Activated CD8-positive, alpha-beta memory T cell treated with anti-CD3 and anti-CD28 coated beads, Interleukin-2, amount 50 U/mL, for 24 hours (primary cell): ENCODE results near the gene ZBTB2.
A peak's percentile ranks its signal among the peaks of the same experiment; 100 is the strongest.
"Not testable (repeated sequence)": the region's sequence is repeated elsewhere in the genome, so short reads cannot be mapped to it uniquely, and the experiment has no call there.

Experiments
- DNase-seq: peaks from one replicate; pipeline ENCODE4 v3.0.0-alpha.2; 2020; ENCODE audit errors: extremely low read depth

The ZBTB2 gene

DNA sequence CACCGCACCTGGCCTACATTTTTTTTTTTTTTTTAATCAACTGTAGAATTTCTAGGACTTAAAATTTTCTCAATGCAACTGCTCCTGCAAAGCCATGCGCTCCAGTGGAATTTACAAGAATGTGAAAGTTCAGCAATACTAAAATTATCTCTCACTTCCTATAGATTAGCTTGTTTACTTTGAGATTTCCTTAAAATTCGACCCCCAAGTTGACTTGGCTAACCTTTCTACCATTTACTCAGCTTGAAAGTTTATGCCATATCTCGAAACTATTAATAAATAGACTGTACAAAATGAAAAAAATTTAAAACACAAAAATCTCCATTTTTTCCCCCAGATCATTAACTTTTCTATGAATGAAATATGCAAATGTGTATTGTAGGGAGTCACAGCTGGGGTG lies 64.3 kb downstream of the ZBTB2 start:
- no peak for DNase-seq

DNA sequence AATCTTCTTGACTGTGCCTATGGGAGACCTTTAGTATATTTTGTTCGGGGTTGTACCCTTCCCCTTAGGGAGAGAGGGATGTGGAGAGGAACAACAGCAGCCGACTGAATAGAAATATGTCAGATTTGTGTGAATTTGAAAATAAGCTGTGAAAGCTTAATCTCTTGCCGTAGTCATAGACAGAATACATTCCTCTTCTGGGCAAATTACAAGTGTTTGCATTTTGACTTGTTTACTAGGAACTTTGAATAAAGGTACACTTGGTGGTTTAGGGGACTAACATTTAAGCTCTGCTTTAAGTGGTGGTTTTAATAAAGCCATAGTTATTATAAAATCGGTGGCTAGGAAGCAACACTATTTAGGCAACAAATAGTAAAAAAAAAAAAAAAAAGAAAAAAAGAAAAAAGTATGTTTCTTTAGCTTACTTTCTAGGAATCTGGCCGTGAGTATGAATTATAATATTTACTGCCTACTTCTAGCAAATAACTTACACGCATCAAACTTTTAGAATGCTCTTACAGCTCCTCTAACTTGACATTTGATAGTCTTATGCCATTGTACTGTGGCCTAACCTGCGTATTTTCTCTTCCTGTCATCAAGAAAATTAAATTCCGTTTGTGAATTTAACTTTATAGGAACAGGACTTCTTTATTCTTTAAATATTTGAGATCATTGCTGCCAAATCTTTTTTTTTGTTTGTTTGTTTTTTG lies 65.1 kb downstream of the ZBTB2 start:
- DNase-seq, result no peak

DNA sequence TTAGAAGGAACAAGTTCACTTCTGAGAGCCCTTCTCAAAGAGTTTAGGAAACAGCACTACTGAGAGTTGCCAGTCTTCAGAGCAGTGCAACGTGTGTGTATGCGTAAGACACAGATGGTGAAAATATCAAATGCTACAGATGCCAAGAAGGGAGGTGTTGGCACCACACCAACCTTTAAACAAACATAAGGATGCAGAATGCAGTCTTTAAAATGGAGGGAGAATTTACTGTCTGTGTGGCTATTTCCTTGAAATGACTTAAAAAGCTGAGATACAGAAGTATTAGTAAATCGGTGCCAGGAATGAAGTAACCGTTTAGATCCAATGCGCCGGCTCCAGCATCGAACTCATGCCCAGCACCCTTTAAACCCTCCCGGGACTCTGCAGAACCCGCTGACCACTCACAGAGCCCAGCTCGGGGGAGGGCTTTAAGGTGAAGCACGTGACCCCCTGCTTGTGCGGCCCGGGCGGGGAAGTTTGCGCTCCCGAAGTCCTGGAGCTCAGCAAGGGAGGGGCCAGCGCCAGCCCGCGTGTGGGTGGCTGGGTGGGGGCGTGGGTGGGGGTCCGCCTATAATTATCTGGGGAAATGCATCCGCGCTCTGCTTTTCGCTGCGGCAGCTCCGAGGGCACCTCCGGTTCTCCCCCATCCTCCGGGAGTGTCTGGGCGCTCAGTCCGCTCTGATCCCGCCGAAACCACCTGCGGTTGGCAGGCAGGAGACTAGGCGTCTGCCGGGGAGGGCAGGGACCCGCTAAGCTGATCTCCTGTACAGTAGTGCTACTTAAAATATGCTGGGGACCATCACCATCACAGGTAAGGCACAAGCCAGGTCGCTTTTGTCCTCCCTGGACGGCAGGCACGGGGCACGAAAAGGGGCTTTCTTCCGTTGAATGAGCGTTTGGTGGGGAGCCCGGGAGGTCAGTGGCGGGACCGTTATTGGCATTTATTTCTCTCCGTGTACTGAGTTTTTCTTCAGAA lies 66.0 kb downstream of the ZBTB2 start:
- DNase-seq, result no peak

DNA sequence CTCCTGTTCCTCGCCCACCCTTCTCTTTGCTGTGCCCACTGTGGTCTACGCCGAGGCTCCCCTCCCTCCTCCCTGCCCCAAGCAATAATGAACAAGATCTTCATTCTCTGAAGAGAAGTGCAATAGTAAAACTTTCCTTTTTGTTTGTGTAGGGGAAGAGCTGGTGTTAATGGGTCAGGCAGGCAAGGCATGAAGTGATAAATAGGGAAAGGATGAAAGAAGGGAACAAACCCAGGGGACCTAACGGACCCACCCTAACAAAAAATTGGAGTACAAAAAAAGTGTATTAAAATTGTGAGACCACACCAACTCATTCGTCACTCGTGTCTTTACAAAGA lies 66.9 kb downstream of the ZBTB2 start:
- DNase-seq, result no peak

DNA sequence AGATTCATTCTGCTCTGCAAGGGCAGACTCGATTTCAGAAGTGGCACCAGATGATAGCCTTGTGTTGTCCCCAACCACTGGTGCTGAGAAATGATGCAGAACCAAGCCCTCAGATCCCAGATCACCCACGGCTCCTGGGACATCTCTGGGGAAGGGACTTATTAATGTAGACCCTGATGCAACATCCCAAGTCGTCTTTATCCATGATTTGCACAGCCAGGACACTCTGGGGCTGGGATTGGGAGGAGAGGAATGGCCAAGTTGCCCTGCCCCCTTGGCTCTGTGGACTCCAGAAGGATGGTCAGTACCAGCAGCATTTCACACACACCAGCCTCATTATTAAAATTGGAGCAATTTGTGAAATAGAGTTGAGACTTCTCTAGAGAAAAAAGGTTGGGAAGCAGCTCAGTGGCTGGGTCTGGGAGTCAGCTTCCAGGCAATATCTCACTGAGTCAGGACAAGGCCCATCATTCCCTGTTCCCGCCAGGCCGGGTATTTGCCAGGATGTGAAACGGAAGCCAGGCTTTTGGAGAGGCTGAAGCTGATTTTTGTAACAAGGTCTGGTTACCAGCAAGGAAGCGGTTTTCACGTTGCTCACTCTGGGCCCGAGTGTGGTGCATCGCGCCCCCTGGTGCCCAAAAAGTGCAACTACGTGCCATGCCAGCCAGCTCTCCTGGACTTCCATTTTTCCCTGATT lies 67.4 kb downstream of the ZBTB2 start:
- DNase-seq, result peak; percentile 26

DNA sequence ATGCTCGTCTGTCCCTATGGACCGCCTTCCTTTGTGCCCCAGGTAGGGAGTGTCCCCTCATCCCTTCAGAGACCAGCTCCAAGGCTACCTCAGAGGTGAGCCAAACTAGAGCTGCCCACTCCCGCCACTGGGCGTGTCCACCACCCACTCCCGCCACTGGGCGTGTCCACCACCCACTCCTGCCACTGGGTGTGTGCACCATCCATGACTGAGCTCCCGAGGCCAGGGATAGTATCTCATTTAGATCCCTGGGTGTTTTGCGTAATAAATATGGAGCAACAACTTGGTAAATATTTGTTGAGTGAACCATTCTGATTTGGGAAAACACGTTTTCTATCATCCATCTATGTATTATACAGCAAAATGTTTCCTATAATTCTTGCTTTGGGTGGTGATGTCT lies 68.8 kb downstream of the ZBTB2 start:
- DNase-seq, result no peak

DNA sequence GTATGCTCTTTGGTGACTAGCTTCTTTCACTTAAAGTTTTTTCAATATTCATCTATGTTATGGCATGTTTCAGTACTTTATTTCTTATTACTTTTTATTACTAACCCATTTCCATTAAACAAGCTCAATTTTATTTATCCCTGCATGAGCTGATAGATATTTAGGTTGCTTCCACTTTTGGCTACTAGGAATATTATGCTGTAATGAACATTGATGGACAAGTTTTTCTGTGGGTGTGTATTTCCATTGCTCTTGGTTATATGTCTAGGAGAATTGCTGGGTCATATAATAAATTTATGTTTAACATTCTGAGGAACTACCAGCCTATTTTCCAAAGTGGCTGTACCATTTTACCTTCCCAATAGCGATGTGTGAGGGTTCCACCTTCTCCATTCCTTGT lies 69.9 kb downstream of the ZBTB2 start:
- no peak for DNase-seq

DNA sequence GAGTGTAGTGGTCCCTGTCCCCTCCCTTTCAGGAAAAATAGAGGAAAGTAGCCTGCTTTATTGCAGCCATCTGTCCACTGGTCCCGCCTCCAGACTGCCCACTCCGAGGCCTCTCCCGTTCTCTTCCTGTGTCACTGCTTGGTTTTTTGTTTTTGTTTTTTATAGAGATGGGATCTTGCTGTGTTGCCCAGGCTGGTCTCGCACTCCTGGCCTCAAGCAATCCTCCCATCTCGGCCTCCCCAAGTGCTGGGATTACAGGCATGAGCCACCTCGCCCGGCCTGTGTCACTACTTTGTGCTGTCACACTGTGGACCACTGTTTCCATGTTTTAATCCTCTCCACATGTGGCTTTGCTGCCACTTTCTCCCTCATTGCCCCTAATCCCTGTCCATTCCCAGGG lies 71.2 kb downstream of the ZBTB2 start:
- no peak for DNase-seq

DNA sequence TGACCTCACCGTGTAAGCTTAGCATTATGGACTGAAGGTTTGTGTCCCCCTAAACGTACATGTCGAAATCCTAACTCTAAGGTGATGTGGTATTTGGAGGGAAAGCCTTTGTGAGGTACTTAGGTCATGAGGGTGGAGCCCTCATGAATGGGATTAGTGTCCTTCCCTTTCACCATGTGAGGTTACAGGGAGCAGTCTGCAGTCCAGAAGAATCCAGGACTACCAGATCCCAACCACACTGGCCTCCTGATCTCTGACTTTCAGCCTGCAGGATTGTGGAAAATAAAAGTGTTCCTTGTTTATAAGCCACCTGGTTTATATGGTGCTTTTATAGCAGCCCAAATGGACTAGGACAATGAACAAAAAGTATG lies 73.4 kb downstream of the ZBTB2 start:
- no peak for DNase-seq

DNA sequence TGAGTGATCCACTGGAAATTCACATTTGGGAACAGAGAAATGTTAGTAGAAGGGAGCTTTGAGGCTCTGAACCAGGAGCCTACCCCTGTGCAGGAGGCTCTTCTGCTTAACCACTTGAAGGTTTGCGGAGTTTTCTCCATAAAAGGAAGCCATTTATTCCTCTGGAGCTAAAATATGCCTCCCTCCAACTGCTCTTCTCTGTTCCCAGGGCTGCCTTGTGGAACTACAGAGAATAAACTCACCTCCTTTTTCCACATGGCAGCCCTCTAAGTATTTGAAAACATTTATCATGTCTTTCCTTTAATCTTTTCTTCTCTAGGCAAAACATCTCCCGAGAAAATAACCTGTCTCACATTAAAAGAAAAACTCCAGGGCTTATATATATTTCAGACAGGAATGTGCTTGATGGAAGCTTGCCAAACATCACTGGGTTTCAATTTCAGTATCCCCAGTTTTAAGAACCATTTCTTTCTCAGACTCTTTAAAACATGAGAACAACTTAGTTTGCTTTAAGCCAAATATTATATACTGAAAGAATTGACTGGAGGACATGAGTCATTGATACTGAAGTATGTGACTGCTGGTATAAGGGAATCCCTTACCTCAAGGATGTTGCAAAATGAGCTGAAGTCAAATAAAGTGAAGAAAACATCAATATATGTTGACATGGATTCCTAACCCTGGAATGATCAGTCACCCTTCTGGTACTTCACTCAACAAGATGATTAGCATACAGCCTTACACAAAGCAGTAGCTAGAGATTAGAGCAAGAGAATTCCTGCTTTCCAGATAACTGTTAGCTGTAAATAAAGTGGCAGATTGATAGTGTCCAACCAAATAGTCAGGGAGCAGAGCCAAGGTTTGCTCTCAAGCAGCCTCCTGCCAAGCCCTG lies 74.0 kb downstream of the ZBTB2 start:
- no peak for DNase-seq

DNA sequence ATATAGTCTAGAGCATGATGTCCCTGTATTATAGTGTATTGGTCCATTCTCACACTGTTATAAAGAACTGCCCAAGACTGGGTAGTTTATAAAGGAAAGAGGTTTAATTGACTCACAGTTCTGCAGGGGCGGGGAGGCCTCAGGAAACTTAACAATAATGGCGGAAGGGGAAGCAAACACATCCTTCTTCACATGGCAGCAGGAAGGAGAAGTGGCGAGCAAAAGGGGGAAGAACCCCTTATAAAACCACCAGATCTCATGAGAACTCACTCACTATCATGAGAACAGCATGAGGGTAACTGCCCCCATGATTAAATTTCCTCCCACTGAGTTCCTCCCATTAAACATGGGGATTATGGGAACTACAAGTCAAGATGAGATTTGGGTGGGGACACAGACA lies 75.7 kb downstream of the ZBTB2 start:
- DNase-seq, result not testable (repeated sequence)
